Measurements from ENCODE around the gene KAT6B. TPM values are rescaled to one million over a fixed set of nuclear protein-coding genes. Genes with fewer than 3 reads are reported as not detected.

The KAT6B gene
- total and polyA plus RNA-seq, 10 of the 15 experiments (the other 5 are each of a cell fraction or from before 2014, with no cell fraction given), result 2.7 to 22.6 (median 15.7) TPM

DNA sequence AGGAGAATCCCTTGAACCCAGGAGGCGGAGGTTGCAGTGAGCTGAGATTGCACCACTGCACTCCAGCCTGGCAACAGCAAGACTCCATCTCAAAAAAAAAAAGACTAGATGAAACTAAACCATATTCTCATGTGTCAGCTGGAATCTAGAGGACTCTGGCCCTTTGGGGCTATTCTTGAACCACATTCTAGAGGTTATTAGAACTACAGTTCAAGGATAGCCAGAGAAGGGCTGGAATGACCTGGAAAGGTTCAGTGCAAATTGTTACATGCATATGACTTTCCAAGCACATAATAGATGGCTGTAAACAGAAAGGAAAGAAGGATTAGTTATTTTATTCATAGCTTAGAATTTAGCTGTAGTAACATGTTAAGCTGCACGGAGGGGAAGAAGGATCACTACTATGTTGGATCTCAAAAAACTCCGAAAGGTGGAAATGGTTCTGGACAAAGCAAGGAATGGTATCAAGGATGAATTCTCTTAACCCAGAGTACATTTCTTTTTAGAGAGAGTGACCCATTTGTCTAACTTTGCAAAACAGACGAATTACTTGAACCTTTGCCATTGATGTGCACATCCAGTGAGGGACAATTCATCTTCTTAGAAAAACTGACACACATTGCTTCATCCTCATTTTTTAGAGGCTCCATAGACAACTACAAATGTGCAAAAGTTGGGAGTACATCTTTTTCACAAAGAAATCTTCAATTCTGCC is 161.1 kb downstream of the KAT6B start (continued):
- TF ChIP-seq MEF2B (IDR thresholded peaks at IDR 0.05; ENCODE audit: partially characterized antibody, poor library complexity, severe bottlenecking) (no peak), SIX5 (IDR thresholded peaks at IDR 0.05; ENCODE audit: low read depth, low read length, severe bottlenecking) (no peak), POLR2A (IDR thresholded peaks at IDR 0.05; ENCODE audit: low read depth, low read length) (no peak)
- TF ChIP-seq, protein P1, sequence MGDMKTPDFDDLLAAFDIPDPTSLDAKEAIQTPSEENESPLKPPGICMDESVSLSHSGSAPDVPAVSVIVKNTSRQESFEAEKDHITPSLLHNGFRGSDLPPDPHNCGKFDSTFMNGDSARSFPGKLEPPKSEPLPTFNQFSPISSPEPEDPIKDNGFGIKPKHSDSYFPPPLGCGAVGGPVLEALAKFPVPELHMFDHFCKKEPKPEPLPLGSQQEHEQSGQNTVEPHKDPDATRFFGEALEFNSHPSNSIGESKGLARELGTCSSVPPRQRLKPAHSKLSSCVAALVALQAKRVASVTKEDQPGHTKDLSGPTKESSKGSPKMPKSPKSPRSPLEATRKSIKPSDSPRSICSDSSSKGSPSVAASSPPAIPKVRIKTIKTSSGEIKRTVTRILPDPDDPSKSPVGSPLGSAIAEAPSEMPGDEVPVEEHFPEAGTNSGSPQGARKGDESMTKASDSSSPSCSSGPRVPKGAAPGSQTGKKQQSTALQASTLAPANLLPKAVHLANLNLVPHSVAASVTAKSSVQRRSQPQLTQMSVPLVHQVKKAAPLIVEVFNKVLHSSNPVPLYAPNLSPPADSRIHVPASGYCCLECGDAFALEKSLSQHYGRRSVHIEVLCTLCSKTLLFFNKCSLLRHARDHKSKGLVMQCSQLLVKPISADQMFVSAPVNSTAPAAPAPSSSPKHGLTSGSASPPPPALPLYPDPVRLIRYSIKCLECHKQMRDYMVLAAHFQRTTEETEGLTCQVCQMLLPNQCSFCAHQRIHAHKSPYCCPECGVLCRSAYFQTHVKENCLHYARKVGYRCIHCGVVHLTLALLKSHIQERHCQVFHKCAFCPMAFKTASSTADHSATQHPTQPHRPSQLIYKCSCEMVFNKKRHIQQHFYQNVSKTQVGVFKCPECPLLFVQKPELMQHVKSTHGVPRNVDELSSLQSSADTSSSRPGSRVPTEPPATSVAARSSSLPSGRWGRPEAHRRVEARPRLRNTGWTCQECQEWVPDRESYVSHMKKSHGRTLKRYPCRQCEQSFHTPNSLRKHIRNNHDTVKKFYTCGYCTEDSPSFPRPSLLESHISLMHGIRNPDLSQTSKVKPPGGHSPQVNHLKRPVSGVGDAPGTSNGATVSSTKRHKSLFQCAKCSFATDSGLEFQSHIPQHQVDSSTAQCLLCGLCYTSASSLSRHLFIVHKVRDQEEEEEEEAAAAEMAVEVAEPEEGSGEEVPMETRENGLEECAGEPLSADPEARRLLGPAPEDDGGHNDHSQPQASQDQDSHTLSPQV (IDR thresholded peaks at IDR 0.05), result no peak

DNA sequence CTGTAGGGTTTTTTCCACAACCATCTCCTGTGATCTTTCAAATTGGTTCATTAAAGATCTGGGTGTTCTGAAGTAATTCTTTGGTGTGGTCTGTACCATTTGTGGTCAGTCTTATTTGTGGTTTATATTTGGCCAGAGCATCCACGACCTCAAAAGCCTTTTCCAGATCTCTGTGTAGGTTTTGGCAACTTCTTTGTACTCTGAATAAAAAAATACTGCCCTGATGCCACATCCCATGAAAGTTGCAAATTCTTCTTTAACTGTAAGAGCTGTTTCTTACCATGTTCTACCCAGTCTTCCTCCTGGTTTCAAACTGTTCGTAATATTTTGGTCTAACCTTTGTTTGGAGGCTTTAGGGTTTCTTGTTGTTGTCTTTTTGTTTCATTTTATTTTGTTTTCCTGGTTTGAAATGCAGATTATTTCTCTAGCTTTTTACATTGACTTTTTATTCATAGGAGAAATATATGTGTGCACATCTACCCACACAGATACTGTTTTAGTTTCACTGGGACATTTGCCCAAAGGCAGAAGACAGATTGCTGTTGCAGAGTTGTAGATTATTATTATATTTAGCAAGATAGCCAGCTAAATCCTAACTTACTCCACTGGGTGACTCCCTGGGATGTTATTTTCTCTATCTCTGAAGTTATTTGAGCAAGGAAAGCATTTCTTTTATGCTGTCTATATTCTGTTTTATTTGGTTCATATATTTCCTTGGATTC is 161.8 kb downstream of the KAT6B start:
- POLR2A ChIA-PET, result no interaction called here
- CTCF ChIA-PET, result interaction anchor here (0.6 to 2.9 kb wide), 5 partner anchors 12 to 906 kb away, joined by 3 to 15 read pairs (median 4); no protein-coding TSS in a partner anchor
- ATAC-seq, result peak; percentile 37; the same call in 2 of the 3 replicates
- H3K36me3 ChIP-seq (ENCODE audit: control insufficient read depth in 2 of 2, insufficient read depth in 2 of 2, low read length in 1 of 2), result peaks cover under 1 to 9% of the 10 kb centered on the region in 2 experiments; a peak in 3 of 4 replicates
- H3K4me2 ChIP-seq (ENCODE audit: control insufficient read depth, insufficient read depth), result no peak overlapping the region
- intact Hi-C loops (cut with micrococcal nuclease; ENCODE audit: unreplicated experiment), result no loop called here
- H3K9ac ChIP-seq (ENCODE audit: control insufficient read depth, insufficient read depth, low read length), result no peak overlapping the region
- SMC1A ChIA-PET (ENCODE audit: uncharacterized antibody, unreplicated experiment), result interaction anchor here (1.5 to 22.3 kb wide), 4 partner anchors 13 to 310 kb away, joined by 4 to 553 read pairs (median 44); no protein-coding TSS in a partner anchor
- H3K79me2 ChIP-seq (ENCODE audit: control insufficient read depth, insufficient read depth, low read length), result no peaks in the 10 kb centered on the region
- no peak overlapping the region for H3K4me3 ChIP-seq
- no peak for FAIRE-seq
- H4K20me1 ChIP-seq (ENCODE audit: control insufficient read depth, insufficient read depth), result no peaks in the 10 kb centered on the region
- in situ Hi-C loops (cut with MboI), result no loop called here
- no peak for DNase-seq (ENCODE audit: low read depth, low spot score)
- no peak overlapping the region for H2AFZ ChIP-seq (ENCODE audit: control insufficient read depth, low read depth, low read length)
- H3K4me1 ChIP-seq (ENCODE audit: control insufficient read depth, insufficient read depth, low read length), result peaks cover 3% of the 10 kb centered on the region
- BruUV-seq (replicated peaks), result no TSS peak
- no peaks in the 10 kb centered on the region for H3K27me3 ChIP-seq (replicated peaks in 1 of 2; ENCODE audit: control insufficient read depth in 2 of 2, insufficient read depth in 2 of 2, low read length in 1 of 2)
- H3K27ac ChIP-seq (ENCODE audit: control insufficient read depth, insufficient read depth), result no peak overlapping the region; the same call in 1 of the 2 replicates
- TF ChIP-seq MTA2 (IDR thresholded peaks at IDR 0.05; ENCODE audit: low read depth), result peak; percentile 67
- TF ChIP-seq RUNX3 (IDR thresholded peaks at IDR 0.05; ENCODE audit: low read length), result peak; percentile 83
- TF ChIP-seq, protein P1 (IDR thresholded peaks at IDR 0.05), result no peak
- TF ChIP-seq IKZF1 (conservative IDR thresholded peaks at IDR 0.05), result 0 out of 2 replicates have a peak, but pooled peaks have one; percentile 23
- TF ChIP-seq JUND (IDR thresholded peaks at IDR 0.05; ENCODE audit: low read depth, low read length), result no peak
- 47% methylated on average over 2 of the region's 2 CpGs for WGBS (ENCODE audit: insufficient coverage, insufficient replicate concordance, low lambda C conversion rate, missing lambda C conversion rate)
- H3K9me3 ChIP-seq (replicated peaks; ENCODE audit: control insufficient read depth, insufficient read depth, low read length), result no peaks in the 10 kb centered on the region
- RAD21 ChIA-PET (ENCODE audit: unreplicated experiment), result interaction anchor here (0.8 to 1.5 kb wide), 3 partner anchors 10 to 75 kb away, joined by 3 read pairs; no protein-coding TSS in a partner anchor
